Choroid plexus epithelial cell (primary cell): ENCODE measurements around the gene MAP3K20.
"Not testable (repeated sequence)": the region's sequence is repeated elsewhere in the genome, so short reads cannot be mapped to it uniquely, and the experiment has no call there.

ENCODE experiments used
- DNase-seq: peaks from one replicate; pipeline ENCODE4 v3.0.0-alpha.2; 2010; ENCODE audit warnings: low read depth
- H3K4me3 ChIP-seq: 2 replicates; pipeline ENCODE4 v1.5.1; 2011; ENCODE audit warnings: low read depth, mild to moderate bottlenecking, control low read depth, low read length, moderate library complexity
- TF ChIP-seq, protein P1 (sequence below): conservative IDR thresholded peaks from 2 replicates; pipeline ENCODE4 v1.5.1; 2011; ENCODE audit warnings: low read depth, mild to moderate bottlenecking, control low read depth, inconsistent platforms, low read length, moderate library complexity

MAP3K20 gene

GRCh38 chr2:173090276-173090877, 14.7 kb downstream of the MAP3K20 start:
- DNase-seq: peak; percentile 80
- TF ChIP-seq, protein P1, sequence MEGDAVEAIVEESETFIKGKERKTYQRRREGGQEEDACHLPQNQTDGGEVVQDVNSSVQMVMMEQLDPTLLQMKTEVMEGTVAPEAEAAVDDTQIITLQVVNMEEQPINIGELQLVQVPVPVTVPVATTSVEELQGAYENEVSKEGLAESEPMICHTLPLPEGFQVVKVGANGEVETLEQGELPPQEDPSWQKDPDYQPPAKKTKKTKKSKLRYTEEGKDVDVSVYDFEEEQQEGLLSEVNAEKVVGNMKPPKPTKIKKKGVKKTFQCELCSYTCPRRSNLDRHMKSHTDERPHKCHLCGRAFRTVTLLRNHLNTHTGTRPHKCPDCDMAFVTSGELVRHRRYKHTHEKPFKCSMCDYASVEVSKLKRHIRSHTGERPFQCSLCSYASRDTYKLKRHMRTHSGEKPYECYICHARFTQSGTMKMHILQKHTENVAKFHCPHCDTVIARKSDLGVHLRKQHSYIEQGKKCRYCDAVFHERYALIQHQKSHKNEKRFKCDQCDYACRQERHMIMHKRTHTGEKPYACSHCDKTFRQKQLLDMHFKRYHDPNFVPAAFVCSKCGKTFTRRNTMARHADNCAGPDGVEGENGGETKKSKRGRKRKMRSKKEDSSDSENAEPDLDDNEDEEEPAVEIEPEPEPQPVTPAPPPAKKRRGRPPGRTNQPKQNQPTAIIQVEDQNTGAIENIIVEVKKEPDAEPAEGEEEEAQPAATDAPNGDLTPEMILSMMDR: no peak
- peak overlapping the region; percentile 16 for H3K4me3 ChIP-seq

DNA sequence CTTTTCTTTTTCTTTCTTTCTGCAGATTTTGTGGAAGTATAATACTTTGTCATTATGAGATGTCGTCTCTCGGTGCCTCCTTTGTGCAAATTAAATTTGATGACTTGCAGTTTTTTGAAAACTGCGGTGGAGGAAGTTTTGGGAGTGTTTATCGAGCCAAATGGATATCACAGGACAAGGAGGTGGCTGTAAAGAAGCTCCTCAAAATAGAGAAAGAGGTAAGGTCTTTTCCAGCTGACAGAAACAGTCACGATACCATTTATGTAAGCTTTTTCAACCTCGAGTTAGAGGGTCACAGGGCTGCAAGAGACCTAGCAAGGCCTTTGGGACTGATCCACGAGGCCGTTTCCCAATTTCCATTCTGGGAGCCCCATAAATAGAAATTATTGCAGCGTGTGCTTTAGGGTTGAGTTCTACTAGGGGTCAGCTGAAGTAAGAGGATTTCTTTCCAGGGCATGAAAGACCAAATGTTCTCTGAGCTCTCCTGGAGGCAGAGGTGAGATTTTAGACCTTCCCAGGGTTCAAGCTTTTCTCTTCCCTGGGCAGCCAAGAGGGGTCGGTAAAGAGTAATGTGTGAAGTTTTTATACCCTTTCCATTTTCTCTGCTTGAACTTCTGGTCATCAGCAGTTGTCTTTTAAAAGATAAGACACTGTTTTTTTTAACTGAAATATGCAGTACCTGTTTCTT, 15.5 kb downstream of the MAP3K20 start:
- TF ChIP-seq, protein P1: peak; percentile 57
- DNase-seq: no peak
- no peak overlapping the region for H3K4me3 ChIP-seq

- TF ChIP-seq, protein P1: no peak
- no peak overlapping the region for H3K4me3 ChIP-seq
- no peak for DNase-seq
Observed at GRCh38 chr2:173091910-173092309, 16.3 kb downstream of the MAP3K20 start.

- H3K4me3 ChIP-seq: no peak overlapping the region
- TF ChIP-seq, protein P1: no peak
- no peak for DNase-seq
Observed at GRCh38 chr2:173092844-173093402, 17.3 kb downstream of the MAP3K20 start.

- not testable (repeated sequence) for H3K4me3 ChIP-seq, DNase-seq
Observed at GRCh38 chr2:173093617-173094016, 18.0 kb downstream of the MAP3K20 start.

GRCh38 chr2:173094731-173095130, 19.1 kb downstream of the MAP3K20 start:
- H3K4me3 ChIP-seq: no peak overlapping the region
- TF ChIP-seq, protein P1: no peak
- no peak for DNase-seq

DNA sequence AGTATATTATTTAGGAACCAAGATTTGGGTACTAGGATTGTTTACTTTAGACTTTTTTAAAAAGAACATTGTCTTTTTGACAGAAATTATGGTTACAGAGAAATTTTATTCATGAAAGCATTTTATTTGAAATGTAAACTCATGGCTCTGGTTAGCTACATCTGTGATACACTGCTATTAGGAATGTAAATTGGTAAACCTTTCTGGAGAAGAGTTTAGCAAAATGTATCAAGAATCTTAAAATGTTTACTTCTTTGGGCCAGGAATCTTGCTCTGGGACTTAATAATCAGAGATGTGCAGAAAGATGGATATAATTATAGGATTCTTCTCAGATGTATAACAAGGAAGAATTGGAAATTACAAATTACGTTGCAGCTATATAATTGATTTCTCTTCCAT, 19.7 kb downstream of the MAP3K20 start:
- H3K4me3 ChIP-seq: no peak overlapping the region
- DNase-seq: no peak
- TF ChIP-seq, protein P1: no peak
